Neutrophil (primary cell): ENCODE results near the gene EIF4EBP3.

Experiments used
- H3K27ac ChIP-seq: fragments of 200-600 bp; sonication (generic); 2 replicates; pipeline ENCODE4 v1.5.1; 2016; ENCODE audit warnings: mild to moderate bottlenecking, moderate library complexity
- H3K27me3 ChIP-seq: fragments of 200-600 bp; sonication (generic); 2 replicates; pipeline ENCODE4 v1.6.0; 2016; ENCODE audit warnings: mild to moderate bottlenecking
- H3K36me3 ChIP-seq: fragments of 200-600 bp; sonication (generic); 2 replicates; pipeline ENCODE4 v1.5.1; 2017
- H3K4me1 ChIP-seq, 2 experiments: fragments of 200-600 bp in 1 of 2; sonication (generic) in 1 of 2; 1 replicate in 1 of 2; 2 replicates in 1 of 2; pipeline versions ENCODE4 v1.5.1 to v1.6.1; 2013 to 2016; ENCODE audit warnings: low read depth in 1 of 2, low read length in 1 of 2, mild to moderate bottlenecking in 1 of 2, moderate library complexity in 1 of 2; ENCODE audit not compliant: control insufficient read depth in 1 of 2, insufficient read depth in 1 of 2
- H3K4me3 ChIP-seq, 2 experiments: fragments of 200-600 bp in 1 of 2; sonication (generic) in 1 of 2; 1 replicate in 1 of 2; 2 replicates in 1 of 2; pipeline ENCODE4 v1.5.1; 2013 to 2016; ENCODE audit warnings: low read depth in 1 of 2, low read length in 1 of 2, mild to moderate bottlenecking in 1 of 2, moderate library complexity in 1 of 2
- H3K9me3 ChIP-seq: fragments of 200-600 bp; sonication (generic); 2 replicates; pipeline ENCODE4 v1.5.1; 2016
- CTCF ChIP-seq: fragments of 200-600 bp; sonication (generic); IDR thresholded peaks from 2 replicates; pipeline ENCODE4 v1.5.1; 2016; ENCODE audit warnings: antibody characterized with exemption

Gene EIF4EBP3

DNA sequence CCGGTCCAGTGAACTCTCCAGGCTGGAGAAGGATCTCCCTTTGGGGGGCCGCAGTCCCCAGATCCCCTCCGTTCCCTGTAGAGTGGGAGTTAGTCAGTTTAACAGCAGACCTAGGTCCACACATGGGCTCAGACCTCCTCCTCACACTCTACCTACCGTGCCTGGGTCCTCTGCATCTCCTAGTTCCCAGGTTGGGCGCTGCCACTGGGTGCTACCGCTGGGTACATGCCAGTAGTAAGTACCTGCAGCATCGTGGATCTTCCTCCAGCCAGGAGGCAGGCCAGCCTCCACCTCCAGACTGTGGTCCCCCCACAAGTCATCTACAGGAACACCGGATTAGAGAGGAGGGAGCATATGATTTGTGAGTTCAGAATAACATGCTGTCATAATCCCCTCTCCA, 16.1 kb downstream of the EIF4EBP3 start:
- peaks cover 5% of the 10 kb centered on the region for H3K36me3 ChIP-seq
- TF ChIP-seq CTCF = no peak
- H3K27ac ChIP-seq = peak overlapping the region; percentile 93
- peaks cover 22 to 31% of the 10 kb centered on the region in 2 experiments for H3K4me1 ChIP-seq
- no peaks in the 10 kb centered on the region for H3K27me3 ChIP-seq
- no peaks in the 10 kb centered on the region for H3K9me3 ChIP-seq
- H3K4me3 ChIP-seq = peak overlapping the region; percentile 75 to 83

- Histone ChIP-seq H3K4me1 (peaks cover 30 to 39% of the 10 kb centered on the region in 2 experiments), H3K27ac (peak within 1 kb of the TSS; percentile 93), H3K9me3 (no peaks in the 10 kb centered on the region), H3K36me3 (peaks cover 5% of the 10 kb centered on the region), H3K4me3 (peak within 1 kb of the TSS; percentile 75 to 83), H3K27me3 (no peaks in the 10 kb centered on the region)
- peak; percentile 35 for TF ChIP-seq CTCF
These were observed 16.9 kb downstream of the EIF4EBP3 start, which contains the start of the genes APBB3 and SLC35A4 for GRCh38 chr5:140564196-140565023. TSS of gene APBB3 (minus strand) at chr5:140564598. CDS start at chr5:140564245, 353 bp downstream. TSS of gene SLC35A4 (plus strand) at chr5:140564828. CDS start at chr5:140567170, 2,342 bp downstream.

DNA sequence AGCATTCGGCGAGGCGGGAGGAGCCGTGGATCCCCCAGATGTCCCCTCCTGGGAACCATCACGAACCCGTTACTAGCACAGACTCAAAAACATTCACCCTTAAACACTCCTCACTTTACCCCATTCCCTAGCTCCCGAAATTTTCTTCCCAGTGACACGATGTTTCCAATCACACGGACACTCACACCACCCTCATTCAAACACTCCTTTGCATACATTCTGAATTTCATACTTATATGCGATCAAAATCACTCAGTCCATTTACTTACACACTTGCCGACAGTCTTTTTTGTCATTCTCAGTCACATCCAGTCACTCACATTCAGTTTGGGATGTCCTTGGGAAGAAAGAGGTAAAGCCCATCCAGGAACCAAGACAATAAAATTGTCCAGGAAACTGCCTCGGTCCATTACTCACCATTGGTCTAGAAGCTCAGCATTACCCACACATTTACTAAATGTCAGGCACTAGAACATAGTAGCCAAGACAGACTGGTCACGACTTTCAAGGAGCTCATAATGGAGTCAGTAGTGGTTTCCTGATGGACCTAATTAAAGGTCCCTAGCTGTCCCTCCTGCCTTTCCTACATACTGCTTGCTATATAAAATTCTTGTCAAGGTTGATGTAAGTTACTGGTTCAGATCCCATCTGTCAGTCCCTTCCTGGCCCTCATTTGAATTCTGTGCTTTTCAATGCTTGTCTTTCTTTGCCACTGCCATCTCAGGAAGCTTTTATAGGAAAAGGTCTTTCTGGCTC, 17.7 kb downstream of the EIF4EBP3 start:
- Histone ChIP-seq H3K4me1 (peaks cover 34 to 47% of the 10 kb centered on the region in 2 experiments), H3K27ac (peak overlapping the region; percentile 93), H3K36me3 (peaks cover 5% of the 10 kb centered on the region), H3K4me3 (peak overlapping the region; percentile 75 to 83), H3K27me3 (no peaks in the 10 kb centered on the region), H3K9me3 (no peaks in the 10 kb centered on the region)
- no peak for TF ChIP-seq CTCF

GRCh38 chr5:140565780-140566095, 18.3 kb downstream of the EIF4EBP3 start:
- TF ChIP-seq CTCF = no peak
- Histone ChIP-seq H3K4me1 (peaks cover 34 to 51% of the 10 kb centered on the region in 2 experiments), H3K27me3 (no peaks in the 10 kb centered on the region), H3K4me3 (no peak overlapping the region), H3K36me3 (peaks cover 5% of the 10 kb centered on the region), H3K27ac (peak overlapping the region; percentile 93), H3K9me3 (no peaks in the 10 kb centered on the region)

DNA sequence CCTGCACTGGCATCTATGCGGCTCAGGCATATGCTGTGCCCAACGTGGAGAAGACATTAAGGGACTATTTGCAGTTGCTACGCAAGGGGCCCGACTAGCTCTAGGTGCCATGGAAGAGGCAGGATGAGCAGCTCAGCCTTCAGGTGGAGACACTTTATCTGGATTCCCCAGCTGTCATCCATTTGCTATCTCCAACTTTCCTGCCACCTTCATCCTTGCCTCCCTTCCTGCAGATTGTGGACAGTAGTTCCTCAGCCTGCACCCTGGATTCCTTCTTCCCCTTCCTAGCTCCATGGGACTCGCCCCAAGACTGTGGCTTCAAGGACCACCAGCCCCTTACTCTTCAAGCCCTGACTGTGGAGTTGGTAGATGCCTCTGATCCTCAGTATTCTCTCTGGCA, 19.2 kb downstream of the EIF4EBP3 start:
- H3K27me3 ChIP-seq = no peaks in the 10 kb centered on the region
- peaks cover 5% of the 10 kb centered on the region for H3K36me3 ChIP-seq
- no peak for TF ChIP-seq CTCF
- H3K4me1 ChIP-seq = peaks cover 34 to 51% of the 10 kb centered on the region in 2 experiments
- peak overlapping the region; percentile 93 for H3K27ac ChIP-seq
- no peak overlapping the region for H3K4me3 ChIP-seq
- no peaks in the 10 kb centered on the region for H3K9me3 ChIP-seq
